GM10847 (cell line): ENCODE measurements around the gene IMPA2.

ENCODE experiments used
- POLR2A ChIP-seq: IDR thresholded peaks from 2 replicates; pipeline ENCODE4 v1.6.1; 2011; ENCODE audit not compliant: insufficient read length; ENCODE audit errors: extremely low read depth

Gene IMPA2

DNA sequence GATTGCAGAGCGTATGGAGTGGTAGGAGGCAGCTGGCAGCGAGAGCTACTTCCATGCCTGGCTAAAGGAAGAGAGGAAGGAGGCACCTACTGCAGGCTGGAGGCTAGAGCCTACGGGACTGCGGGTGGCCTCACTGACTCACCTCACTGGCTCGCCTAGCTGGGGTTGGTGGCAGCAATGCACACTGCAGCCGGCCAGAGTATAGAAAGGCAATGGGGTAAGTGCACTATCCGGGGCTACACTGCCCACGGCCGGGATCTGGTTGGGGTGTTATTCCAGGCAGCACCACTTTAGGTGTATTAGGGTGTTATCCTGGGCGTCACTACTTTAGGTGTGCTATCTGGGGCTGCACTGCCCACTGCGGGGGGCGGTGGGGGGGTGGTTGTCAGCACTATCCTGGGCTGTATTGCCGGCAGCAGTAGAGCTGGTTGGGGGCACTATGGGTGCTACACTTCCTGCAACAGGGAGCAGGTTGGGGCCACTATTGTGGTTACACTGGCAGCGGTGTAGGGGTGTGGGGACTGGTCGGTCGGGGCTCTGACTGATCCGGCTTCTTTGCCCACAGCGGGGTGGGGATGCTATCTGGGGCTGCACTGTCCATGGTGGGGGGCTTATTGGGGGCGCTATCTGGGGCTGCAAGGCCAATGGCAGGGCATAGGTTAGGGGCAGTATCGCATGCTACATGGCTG, 79.0 kb downstream of the IMPA2 start:
- no peak for TF ChIP-seq POLR2A

DNA sequence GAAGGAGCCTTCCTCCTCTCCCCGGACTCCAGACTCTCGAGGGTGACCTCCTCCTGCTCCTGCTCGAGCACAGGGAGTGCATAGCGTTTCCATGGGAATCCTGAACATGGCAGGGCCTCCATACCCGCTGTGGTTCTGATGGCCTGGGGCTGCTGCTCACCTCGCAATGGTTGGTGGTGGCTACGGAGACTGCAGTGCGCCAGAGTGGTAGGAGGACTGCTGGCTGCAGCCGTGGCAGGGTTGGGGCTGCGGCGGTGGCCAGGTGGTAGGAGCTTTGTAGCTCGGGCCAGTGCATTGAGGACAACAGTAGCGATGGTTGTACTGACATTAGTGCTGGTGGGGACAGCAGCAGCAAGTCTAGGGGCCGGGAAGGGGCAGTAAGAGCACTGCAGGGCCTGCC, 80.4 kb downstream of the IMPA2 start:
- TF ChIP-seq POLR2A, result no peak

DNA sequence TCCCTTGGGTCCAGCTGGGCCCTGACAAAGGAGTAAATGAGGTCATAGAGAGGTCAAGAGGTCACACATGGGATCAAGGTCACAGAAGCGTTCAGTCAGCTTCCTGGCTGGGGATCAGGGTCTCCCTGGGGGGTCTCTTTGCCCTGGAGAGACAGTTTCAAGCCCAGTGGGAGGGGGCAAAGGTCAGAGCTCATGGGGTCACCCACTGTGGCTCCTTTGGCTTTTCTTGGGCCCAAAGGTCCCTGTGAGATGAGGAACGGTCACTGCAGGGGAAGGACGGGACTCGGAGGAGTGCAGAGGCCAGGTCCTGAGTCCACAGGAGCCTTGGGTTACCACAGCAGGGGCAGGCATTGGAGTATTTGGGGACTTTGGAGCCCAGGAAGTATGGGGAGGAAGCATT, 81.7 kb downstream of the IMPA2 start:
- TF ChIP-seq POLR2A, result no peak

DNA sequence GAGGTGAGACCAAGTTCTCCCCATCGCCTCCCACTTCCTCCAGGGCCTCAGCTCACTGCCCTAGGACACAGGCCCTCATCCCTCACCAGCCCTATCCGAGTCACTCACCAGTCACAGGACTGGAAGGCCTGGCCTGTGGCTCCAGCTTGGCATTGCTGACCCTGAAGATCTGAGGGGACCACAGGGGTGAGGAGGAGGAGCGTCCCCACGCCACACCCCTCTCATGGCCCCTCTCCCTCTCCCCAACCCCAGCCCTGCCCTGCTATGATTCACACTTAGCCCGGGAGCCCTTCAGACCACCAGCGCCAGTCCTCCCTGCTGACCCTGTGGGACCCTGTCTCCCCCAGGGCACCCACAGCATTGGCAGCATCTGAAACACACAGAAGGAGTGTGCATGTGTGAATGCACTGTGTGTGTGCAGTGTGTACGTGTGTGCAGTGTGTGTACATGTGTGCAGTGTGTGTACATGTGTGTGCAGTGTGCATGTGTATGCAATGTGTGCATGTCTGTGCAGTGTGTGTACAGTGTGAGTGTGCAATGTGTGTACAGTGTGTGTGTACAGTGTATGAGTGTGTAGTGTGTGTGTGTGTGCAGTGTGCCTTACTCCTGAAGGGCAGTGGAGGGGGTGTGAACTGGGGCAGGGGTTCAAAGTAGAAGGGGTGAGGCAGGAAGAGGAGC, 82.9 kb downstream of the IMPA2 start:
- no peak for TF ChIP-seq POLR2A

DNA sequence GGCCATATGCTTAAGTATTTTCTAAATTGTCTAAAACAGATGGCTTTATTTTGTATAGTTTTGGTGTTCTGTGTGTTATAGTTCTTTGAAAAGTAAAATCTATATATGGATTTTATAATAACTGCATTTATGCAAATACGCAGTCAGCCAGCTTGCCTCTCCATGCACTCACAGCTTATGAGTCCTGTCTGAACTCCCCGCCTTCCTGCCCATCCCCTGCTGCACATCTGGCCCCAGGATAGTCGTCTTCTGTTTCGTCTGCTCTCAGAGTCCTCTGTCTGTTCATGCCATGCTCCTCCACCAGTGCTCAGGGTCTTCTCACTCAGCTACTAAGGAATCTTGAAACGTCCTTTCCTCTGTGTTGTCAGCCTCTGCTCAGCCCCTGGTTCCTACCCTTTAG, 84.1 kb downstream of the IMPA2 start:
- TF ChIP-seq POLR2A, result no peak

DNA sequence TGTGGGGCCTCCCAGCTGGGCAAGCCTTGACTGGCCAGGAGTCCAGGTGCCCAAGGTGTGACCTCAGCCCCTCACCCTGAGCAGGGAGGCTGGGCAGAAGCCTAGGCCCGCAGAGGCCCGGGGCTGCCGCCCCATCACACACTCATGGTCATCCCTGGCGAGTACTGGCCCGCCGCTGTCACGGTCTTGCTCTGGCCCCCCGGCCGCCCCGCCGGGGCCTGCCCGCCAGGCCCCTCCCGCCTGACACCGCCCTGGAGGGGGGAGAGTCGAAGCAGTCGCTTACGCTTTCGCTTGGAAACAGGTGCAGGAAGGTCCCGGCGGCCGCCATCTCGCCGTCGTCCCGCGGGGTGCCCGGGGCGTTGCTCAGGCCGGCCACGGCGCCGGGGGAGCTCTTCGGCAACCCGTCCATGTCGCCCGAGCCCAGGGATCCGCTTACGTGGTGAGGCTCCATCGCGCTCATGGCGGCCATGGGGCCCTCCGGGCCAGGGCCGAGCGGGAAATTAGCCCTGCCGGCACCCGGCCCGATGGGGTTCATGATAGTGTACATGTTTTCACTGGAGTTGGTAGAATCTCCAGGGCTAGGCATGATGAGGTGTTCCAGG, 85.7 kb downstream of the IMPA2 start:
- TF ChIP-seq POLR2A, result no peak

DNA sequence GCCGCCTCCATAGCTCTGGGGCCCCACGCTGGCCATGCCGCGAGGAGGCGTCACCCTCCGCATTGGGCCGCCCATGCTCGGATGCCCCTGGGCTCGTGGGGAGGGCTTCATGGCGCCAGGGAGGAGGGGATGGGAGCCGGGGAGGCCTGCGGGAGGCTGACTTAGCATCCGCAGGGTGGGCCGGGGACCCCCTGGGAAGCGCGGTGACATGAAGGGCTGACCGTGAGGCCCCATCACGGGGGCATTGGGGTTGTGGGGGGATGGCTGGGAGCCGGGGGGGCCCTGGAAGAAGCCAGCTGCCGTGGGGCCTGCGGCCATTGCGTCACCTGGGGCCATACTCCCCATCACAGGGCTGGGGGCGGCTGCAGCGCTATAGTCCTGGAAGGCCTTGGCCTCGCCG, 86.4 kb downstream of the IMPA2 start:
- no peak for TF ChIP-seq POLR2A

DNA sequence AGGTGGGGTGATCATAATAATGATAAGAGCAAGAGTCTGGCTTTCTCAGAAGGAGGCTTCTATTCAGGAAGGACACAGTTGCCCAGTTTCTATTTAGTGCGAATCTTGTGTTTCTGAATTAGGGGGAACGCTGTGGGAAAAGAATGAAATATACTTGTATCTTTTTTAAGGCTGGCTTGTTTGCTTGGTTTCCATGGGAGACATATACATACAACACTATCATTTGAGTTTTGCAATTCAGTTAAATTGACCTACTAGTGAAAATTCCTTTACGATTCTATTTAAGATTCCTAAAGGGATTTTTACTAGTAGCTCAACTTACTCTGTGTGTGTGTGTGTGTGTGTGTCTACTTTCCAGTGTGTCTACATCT, 87.6 kb downstream of the IMPA2 start:
- TF ChIP-seq POLR2A, result no peak

DNA sequence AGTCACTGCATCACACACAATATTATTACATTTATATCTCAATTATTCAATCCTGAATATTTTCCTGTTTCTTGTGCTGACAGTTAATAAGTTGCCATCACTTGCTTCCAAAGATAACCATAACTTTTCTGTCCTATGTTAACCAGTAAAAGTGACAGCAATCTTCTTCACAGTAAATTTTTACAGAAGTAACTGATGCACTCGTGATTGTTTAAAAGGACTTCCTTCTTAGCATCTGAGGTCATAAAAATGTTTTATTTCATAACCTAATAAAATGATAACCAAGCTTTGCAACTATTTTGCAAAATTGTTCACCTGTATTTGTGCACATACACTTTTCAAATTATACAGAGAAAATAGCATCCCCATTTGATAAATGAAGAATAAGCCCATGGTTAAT, 91.7 kb downstream of the IMPA2 start:
- no peak for TF ChIP-seq POLR2A

DNA sequence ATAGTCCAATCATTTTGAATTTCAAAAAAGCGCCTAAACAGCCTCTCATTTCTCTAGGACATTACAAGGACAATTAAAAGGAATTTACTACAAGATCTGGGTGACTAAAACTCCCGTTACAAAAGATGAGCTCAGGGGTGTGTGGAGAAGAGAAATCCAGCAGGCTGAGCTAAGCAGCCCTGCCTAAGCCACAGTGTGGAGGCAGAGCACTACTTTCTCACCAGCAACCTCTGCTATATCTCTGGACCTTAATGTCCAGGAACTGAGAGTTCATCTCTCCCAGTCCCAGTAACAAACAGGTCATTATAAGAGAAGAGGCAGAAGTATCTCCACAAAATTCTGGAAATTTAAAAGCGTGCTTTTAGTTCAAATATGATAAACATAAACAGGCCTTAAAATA, 93.4 kb downstream of the IMPA2 start:
- no peak for TF ChIP-seq POLR2A

DNA sequence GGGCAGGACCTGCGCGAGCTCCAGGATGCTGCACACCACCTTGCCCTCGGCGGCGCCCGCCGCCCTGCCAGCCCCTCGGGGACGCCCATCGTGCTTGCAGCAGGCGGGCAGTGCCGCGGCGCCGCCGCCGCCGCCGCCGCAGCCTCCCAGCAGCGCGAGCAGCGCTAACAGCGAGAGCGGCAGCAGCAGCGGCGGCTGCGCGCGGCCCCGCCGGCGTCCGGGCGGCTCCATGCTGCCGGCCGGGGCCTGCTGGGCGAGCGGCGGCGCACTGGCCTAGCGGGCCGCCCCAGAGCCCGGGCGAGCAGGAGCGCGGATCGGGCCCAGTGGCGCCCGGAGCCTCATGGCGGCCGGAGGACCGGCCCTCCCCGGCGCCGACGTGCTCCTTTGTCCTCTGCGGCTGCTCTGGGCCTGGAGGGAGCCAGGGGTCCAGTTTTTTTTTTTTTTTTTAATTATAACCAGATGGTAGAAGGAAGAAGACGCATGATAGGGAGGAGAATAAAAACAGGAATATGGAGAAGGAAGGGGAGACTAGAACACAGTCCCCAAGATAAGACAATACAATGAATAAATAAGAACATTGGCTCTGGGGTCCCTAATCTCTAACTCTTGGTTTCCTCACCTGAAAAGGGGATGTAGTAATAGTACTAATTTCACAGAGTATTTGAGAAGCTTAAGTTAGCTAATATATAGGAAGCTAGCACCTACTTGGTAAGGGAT, 95.3 kb downstream of the IMPA2 start:
- TF ChIP-seq POLR2A, result no peak

DNA sequence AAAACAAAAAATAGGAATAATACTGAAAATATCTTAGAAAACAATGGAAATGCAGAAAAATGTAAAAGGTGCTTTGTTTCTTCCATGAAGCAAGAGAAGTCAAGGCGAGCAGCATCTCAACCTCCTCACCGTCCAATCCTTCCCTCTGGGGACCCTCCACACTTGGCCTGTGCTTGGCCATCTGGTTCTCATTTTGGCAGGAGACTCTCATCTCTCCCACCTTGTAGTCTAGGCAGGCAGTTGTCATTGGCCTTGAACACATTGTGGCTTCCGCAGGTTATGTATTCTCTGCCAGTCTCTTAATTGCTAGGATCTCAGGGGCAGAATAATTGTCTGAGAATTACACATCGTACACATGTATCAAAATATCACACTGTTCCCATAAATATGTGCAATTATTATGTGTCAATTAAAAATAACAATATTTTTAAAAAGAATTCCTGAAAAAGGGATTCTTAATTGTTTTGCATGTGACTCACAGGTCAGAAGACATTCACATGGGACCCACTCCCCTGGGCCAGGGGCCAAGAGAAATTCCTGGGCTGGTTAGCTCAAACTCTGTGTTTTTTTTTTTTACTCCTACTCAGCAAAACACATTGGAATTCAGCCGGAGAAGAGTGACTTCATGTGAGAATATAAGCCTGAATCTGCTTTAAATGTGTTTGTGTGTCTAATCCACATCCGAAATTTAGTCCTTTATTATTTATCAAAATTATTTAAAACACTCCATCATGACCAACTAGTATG, 98.4 kb downstream of the IMPA2 start:
- TF ChIP-seq POLR2A, result no peak
